Measurements from ENCODE around the gene LGALS1.

The LGALS1 gene

DNA sequence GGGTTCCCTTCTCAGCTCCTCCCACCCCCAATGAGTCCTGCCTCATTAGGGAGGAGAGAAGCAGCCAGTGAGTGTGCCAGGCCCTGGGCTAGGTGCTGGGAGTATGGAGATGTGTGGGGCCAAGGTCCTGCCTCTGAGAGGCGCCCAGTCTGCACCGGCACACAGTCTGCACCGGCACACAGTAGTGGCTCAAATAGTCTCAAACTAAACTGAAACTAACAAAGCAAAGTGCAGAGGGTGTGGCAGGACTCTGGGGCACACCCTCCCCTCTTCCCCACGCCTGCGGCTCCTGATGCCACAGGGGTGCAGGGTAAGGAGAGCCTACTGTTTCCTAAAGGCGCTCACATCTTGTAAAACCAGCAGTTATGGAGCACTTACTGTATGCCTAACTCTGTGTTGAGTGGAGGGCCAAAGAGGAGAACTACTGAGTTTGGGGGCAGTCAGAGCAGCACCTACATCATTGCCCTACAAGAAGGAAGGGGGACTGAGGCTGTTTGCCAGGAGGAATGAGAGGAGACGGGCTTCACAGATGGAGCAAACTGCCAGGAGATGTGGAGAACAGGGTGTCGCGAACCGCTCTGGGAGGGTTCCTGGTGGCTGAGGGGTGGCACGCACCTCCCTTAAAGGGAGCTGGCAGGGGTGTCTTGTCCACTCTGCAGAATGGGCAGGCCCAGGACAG, 36.9 kb upstream of the LGALS1 start:
- Histone ChIP-seq H3K27ac (replicated peaks) (peak overlapping the region; percentile 10; the same call in 1 of the 2 replicates), H3K4me3 (replicated peaks; ENCODE audit: insufficient read depth, low read length) (no peak overlapping the region), H3K27me3 (ENCODE audit: insufficient read depth, poor library complexity, severe bottlenecking) (no peaks in the 10 kb centered on the region)
- TF ChIP-seq GABPA (IDR thresholded peaks at IDR 0.05; ENCODE audit: low read depth) (no peak), REST (IDR thresholded peaks at IDR 0.05; ENCODE audit: insufficient replicate concordance, low read depth) (no peak), SPI1 (IDR thresholded peaks at IDR 0.05; ENCODE audit: borderline replicate concordance, low read depth) (no peak), POLR2AphosphoS5 (IDR thresholded peaks at IDR 0.05; ENCODE audit: low read depth) (no peak)
- TF ChIP-seq, protein P1, sequence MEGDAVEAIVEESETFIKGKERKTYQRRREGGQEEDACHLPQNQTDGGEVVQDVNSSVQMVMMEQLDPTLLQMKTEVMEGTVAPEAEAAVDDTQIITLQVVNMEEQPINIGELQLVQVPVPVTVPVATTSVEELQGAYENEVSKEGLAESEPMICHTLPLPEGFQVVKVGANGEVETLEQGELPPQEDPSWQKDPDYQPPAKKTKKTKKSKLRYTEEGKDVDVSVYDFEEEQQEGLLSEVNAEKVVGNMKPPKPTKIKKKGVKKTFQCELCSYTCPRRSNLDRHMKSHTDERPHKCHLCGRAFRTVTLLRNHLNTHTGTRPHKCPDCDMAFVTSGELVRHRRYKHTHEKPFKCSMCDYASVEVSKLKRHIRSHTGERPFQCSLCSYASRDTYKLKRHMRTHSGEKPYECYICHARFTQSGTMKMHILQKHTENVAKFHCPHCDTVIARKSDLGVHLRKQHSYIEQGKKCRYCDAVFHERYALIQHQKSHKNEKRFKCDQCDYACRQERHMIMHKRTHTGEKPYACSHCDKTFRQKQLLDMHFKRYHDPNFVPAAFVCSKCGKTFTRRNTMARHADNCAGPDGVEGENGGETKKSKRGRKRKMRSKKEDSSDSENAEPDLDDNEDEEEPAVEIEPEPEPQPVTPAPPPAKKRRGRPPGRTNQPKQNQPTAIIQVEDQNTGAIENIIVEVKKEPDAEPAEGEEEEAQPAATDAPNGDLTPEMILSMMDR (IDR thresholded peaks at IDR 0.05; ENCODE audit: insufficient read depth, low read length): no peak
- DNase-seq (ENCODE audit: low read depth in 1 of 2, low spot score in 1 of 2): no peak

GRCh38 chr22:37639070-37639760, 36.2 kb upstream of the LGALS1 start, which contains the start of gene SH3BP1:
TSS of gene SH3BP1 (plus strand) at chr22:37639669. CDS start at chr22:37639788, 119 bp downstream.
- Histone ChIP-seq H3K4me3 (replicated peaks; ENCODE audit: insufficient read depth, low read length) (peak within 1 kb of the TSS; percentile 84), H3K27ac (replicated peaks) (peak within 1 kb of the TSS; percentile 81), H3K27me3 (ENCODE audit: insufficient read depth, poor library complexity, severe bottlenecking) (no peaks in the 10 kb centered on the region)
- DNase-seq (ENCODE audit: low read depth in 1 of 2, low spot score in 1 of 2): no peak
- TF ChIP-seq REST (IDR thresholded peaks at IDR 0.05; ENCODE audit: insufficient replicate concordance, low read depth): no peak
- no peak for TF ChIP-seq POLR2AphosphoS5 (IDR thresholded peaks at IDR 0.05; ENCODE audit: low read depth)
- TF ChIP-seq GABPA (IDR thresholded peaks at IDR 0.05; ENCODE audit: low read depth): no peak
- TF ChIP-seq SPI1 (IDR thresholded peaks at IDR 0.05; ENCODE audit: borderline replicate concordance, low read depth): no peak
- TF ChIP-seq, protein P1 (IDR thresholded peaks at IDR 0.05; ENCODE audit: insufficient read depth, low read length): no peak

- H3K27me3 ChIP-seq (ENCODE audit: insufficient read depth, poor library complexity, severe bottlenecking): no peaks in the 10 kb centered on the region
- peak overlapping the region; percentile 81 for H3K27ac ChIP-seq (replicated peaks)
- H3K4me3 ChIP-seq (replicated peaks; ENCODE audit: insufficient read depth, low read length): peak overlapping the region; percentile 84
- DNase-seq (ENCODE audit: low read depth in 1 of 2, low spot score in 1 of 2): peak; percentile 78 to 85
- TF ChIP-seq POLR2AphosphoS5 (IDR thresholded peaks at IDR 0.05; ENCODE audit: low read depth): no peak
- TF ChIP-seq GABPA (IDR thresholded peaks at IDR 0.05; ENCODE audit: low read depth): peak; percentile 56
- TF ChIP-seq SPI1 (IDR thresholded peaks at IDR 0.05; ENCODE audit: borderline replicate concordance, low read depth): peak; percentile 87; the same call in 1 of the 2 replicates
- TF ChIP-seq REST (IDR thresholded peaks at IDR 0.05; ENCODE audit: insufficient replicate concordance, low read depth): no peak
- TF ChIP-seq, protein P1 (IDR thresholded peaks at IDR 0.05; ENCODE audit: insufficient read depth, low read length): no peak
These were observed 35.5 kb upstream of the LGALS1 start for GRCh38 chr22:37639771-37640590.
